Common myeloid progenitor, CD34-positive (primary cell): ENCODE measurements around the gene CLDN1. TPM values are rescaled to one million over a fixed set of nuclear protein-coding genes. Genes with fewer than 3 reads are reported as not detected.

Experiments used
- CTCF ChIA-PET: fragments of 350-600 bp; sonication (Branson Sonifier 250); formaldehyde crosslinking; loops from one replicate; lab custom pipeline; 2021; ENCODE audit warnings: antibody characterized with exemption; lab: Charles Lee
- POLR2A ChIA-PET: fragments of 350-600 bp; sonication (Branson Sonifier 250); formaldehyde crosslinking; loops from one replicate; lab custom pipeline; 2021; ENCODE audit warnings: antibody characterized with exemption; lab: Charles Lee
- DNase-seq, 3 donors: peaks; one replicate each; pipeline versions ENCODE4 v3.0.0 to v3.0.0-alpha.2; 2013
- H3K27ac ChIP-seq, 2 experiments: 1 replicate in 1 of 2; 2 replicates in 1 of 2; pipeline ENCODE4 v1.7.0; 2013; ENCODE audit warnings: inconsistent platforms in 2 of 2, low read length in 2 of 2, mild to moderate bottlenecking in 2 of 2, low read depth in 1 of 2, moderate library complexity in 1 of 2; ENCODE audit not compliant: severe bottlenecking in 2 of 2, insufficient read depth in 1 of 2, poor library complexity in 1 of 2
- H3K27me3 ChIP-seq, 5 experiments: replicated peaks in 2 of 5; 1 replicate in 3 of 5; 2 replicates in 2 of 5; pipeline versions ENCODE4 v1.6.1 to v1.7.0; 2013; ENCODE audit warnings: low read length in 4 of 5, mild to moderate bottlenecking in 2 of 5, moderate library complexity in 2 of 5, inconsistent platforms in 1 of 5; ENCODE audit not compliant: insufficient read depth in 5 of 5, control insufficient read depth in 4 of 5
- H3K36me3 ChIP-seq, 4 experiments: 1 replicate in 2 of 4; 2 replicates in 2 of 4; pipeline versions ENCODE4 v1.6.1 to v1.7.0; 2013; ENCODE audit warnings: low read length in 3 of 4, control low read depth in 1 of 4, mild to moderate bottlenecking in 1 of 4; ENCODE audit not compliant: control insufficient read depth in 4 of 4, insufficient read depth in 4 of 4
- H3K4me1 ChIP-seq, 4 experiments: 1 replicate in 3 of 4; 2 replicates in 1 of 4; pipeline versions ENCODE4 v1.6.1 to v1.7.1; 2013; ENCODE audit warnings: low read length in 3 of 4, mild to moderate bottlenecking in 3 of 4, control low read depth in 1 of 4, inconsistent platforms in 1 of 4, moderate library complexity in 1 of 4; ENCODE audit not compliant: control insufficient read depth in 4 of 4, insufficient read depth in 4 of 4; ENCODE audit errors: control extremely low read depth in 1 of 4
- H3K4me3 ChIP-seq, 7 experiments: 1 replicate in 4 of 7; 2 replicates in 3 of 7; pipeline versions ENCODE4 v1.5.1 to v1.7.0; 2013; ENCODE audit warnings: mild to moderate bottlenecking in 7 of 7, low read length in 6 of 7, moderate library complexity in 6 of 7, inconsistent platforms in 2 of 7, low read depth in 2 of 7, control low read depth in 1 of 7; ENCODE audit not compliant: insufficient read depth in 4 of 7, control insufficient read depth in 1 of 7; ENCODE audit errors: extremely low read depth in 1 of 7
- H3K9me3 ChIP-seq, 5 experiments: 1 replicate in 4 of 5; 2 replicates in 1 of 5; pipeline versions ENCODE4 v1.6.1 to v1.7.1; 2013; ENCODE audit warnings: low read length in 4 of 5, mild to moderate bottlenecking in 2 of 5, inconsistent platforms in 1 of 5, low read depth in 1 of 5, moderate library complexity in 1 of 5; ENCODE audit not compliant: control insufficient read depth in 4 of 5, insufficient read depth in 2 of 5; ENCODE audit errors: control extremely low read depth in 1 of 5
- WGBS: methylation state at CpG from one replicate; pipeline ENCODE4 v1.1.5; 2013; ENCODE audit not compliant: insufficient coverage; 5-methylcytosine and 5-hydroxymethylcytosine counted together
- polyA plus RNA-seq: library from polyadenylated mRNA; unstranded; fragments of 120-200 nt; gene quantifications from one replicate; pipeline ENCODE4 v1.2.1, GENCODE V29; 2013

The CLDN1 gene, protein sequence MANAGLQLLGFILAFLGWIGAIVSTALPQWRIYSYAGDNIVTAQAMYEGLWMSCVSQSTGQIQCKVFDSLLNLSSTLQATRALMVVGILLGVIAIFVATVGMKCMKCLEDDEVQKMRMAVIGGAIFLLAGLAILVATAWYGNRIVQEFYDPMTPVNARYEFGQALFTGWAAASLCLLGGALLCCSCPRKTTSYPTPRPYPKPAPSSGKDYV
- not detected for polyA plus RNA-seq

DNA sequence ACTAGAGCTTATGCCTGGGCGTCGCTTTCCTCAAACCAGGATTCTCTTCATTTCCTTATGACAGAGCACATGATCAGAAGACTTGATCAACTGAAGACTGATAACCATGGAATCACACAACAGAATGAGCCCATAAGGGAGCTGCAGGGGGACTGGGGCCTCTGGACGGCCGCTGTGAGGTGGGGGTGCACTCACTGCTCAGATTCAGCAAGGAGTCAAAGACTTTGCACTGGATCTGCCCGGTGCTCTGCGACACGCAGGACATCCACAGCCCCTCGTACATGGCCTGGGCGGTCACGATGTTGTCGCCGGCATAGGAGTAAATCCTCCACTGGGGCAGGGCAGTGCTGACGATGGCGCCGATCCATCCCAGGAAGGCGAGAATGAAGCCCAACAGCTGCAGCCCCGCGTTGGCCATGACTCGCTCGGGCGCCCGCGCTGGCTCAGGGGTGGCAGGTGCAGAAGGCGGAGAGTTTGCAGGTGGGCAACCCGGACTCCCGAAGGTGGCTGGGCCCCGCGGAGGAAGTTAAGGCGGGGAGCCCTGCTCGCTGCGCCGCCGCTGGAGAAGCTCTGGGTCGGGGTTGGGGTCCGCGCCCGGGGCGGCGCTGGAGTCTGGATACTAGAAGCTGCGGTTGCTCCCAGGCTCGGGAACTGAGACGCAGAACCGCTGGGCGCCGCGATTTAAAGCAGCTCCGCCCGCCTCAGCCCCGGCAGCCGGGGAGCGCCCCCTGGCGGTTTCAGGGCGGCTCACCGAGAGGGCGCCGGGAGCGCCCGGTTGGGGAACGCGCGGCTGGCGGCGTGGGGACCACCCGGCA, at the start of gene CLDN1:
Gene CLDN1 (minus strand): TSS at position 658 of the 815 bp plus-strand sequence. CDS start 240 bp downstream, at position 418.
- no peaks in the 10 kb centered on the region for H3K9me3 ChIP-seq
- CTCF ChIA-PET = interaction anchor here (0.9 to 5.2 kb wide), 17 partner anchors 8 to 361 kb away, joined by 3 to 56 read pairs (median 4); no protein-coding TSS in a partner anchor
- H3K27ac ChIP-seq = no peak within 1 kb of the TSS
- WGBS = 6% methylated on average over 54 of the region's 64 CpGs
- peaks cover 0 to 20% (median 17%) of the 10 kb centered on the region in 4 experiments for H3K4me1 ChIP-seq
- POLR2A ChIA-PET = no interaction called here
- peak; percentile 59 to 78 (median 76) for DNase-seq
- H3K27me3 ChIP-seq = peaks cover 2 to 78% (median 19%) of the 10 kb centered on the region in 5 experiments
- H3K36me3 ChIP-seq = no peaks in the 10 kb centered on the region
- H3K4me3 ChIP-seq = peak within 1 kb of the TSS; percentile 19 to 72 (median 45)

DNA sequence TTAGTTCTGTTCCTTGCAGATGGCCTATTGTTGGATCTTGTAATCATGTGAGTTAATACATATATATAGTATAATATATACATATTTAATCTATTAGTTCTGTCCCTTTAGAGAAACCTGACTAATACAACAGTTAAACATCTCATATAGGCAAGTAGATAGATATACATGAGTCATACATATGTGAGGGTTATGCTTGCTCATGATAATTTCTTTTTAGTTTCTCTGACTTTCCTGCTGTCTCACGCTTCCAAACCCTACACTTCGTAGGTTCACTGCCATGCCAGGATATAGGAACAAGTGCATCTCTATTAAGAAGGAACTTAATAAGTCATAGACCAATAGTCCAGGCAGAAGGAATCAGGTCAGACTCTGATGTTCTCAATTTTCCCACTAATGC, 48.9 kb upstream of the CLDN1 start:
- H3K9me3 ChIP-seq = no peaks in the 10 kb centered on the region
- no peak for DNase-seq
- no peaks in the 10 kb centered on the region for H3K36me3 ChIP-seq
- POLR2A ChIA-PET = no interaction called here
- H3K27ac ChIP-seq = no peak overlapping the region
- 50% methylated on average over 2 of the region's 2 CpGs for WGBS
- H3K4me3 ChIP-seq = no peak overlapping the region
- CTCF ChIA-PET = no interaction called here
- no peaks in the 10 kb centered on the region for H3K27me3 ChIP-seq
- H3K4me1 ChIP-seq = no peaks in the 10 kb centered on the region

GRCh38 chr3:190370369-190370768, 48.1 kb upstream of the CLDN1 start:
- Histone ChIP-seq H3K27me3 (no peaks in the 10 kb centered on the region), H3K27ac (no peak overlapping the region), H3K9me3 (no peaks in the 10 kb centered on the region), H3K4me1 (no peaks in the 10 kb centered on the region), H3K36me3 (no peaks in the 10 kb centered on the region), H3K4me3 (no peak overlapping the region)
- 100% methylated on average over 1 of the region's 2 CpGs for WGBS
- no peak for DNase-seq
- CTCF ChIA-PET = no interaction called here
- POLR2A ChIA-PET = no interaction called here

GRCh38 chr3:190369668-190370295, 47.5 kb upstream of the CLDN1 start:
- H3K36me3 ChIP-seq = no peaks in the 10 kb centered on the region
- no peak for DNase-seq
- H3K4me3 ChIP-seq = no peak overlapping the region
- CTCF ChIA-PET = no interaction called here
- H3K27me3 ChIP-seq = no peaks in the 10 kb centered on the region
- 100% methylated on average over 5 of the region's 5 CpGs for WGBS
- no peaks in the 10 kb centered on the region for H3K4me1 ChIP-seq
- no peaks in the 10 kb centered on the region for H3K9me3 ChIP-seq
- H3K27ac ChIP-seq = no peak overlapping the region
- POLR2A ChIA-PET = no interaction called here

DNA sequence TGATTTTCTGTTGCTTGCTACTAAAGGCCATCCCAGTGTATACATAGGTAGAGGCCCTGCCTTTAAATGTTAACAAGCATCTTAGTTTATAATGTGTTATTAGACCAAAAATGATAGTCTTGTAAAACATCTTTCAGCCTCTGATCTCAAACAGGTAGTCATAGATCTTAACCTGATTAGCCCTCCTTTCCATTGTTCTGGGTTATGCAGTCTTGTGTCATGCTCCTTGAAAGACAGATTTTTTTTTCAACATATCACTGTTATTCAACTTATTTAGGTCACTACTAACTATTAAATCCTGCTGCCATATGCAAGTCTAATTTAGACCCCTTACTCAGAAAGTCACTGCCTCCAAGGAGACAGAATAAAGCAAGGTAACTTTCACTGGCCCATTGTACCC, 46.6 kb upstream of the CLDN1 start:
- ChIA-PET POLR2A (no interaction called here), CTCF (no interaction called here)
- DNase-seq = no peak
- Histone ChIP-seq H3K4me1 (no peaks in the 10 kb centered on the region), H3K36me3 (no peaks in the 10 kb centered on the region), H3K9me3 (no peaks in the 10 kb centered on the region), H3K4me3 (no peak overlapping the region), H3K27me3 (no peaks in the 10 kb centered on the region), H3K27ac (no peak overlapping the region)

DNA sequence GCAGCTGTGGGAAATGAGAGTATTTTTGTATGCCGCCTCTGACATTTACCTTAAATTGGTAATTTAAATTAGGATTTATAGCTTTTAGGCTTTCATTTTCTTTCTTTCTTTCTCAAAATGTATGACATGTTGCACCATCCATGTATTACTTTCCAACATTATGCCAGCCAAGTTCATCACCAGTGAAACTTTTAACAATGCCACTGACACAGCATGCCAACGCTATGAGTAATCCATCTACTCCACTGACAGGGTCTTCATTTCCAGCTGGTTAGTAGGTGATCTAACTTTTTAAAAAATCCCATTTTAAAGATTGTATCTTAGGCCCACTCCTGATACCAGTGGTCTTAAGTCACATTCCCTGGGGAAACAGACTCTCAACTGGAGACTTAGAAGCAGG, 43.9 kb upstream of the CLDN1 start:
- no peak for DNase-seq
- POLR2A ChIA-PET = no interaction called here
- 100% methylated on average over 1 of the region's 2 CpGs for WGBS

GRCh38 chr3:190362258-190362657, 40.0 kb upstream of the CLDN1 start:
- Histone ChIP-seq H3K4me3 (no peak overlapping the region), H3K36me3 (no peaks in the 10 kb centered on the region), H3K27me3 (no peaks in the 10 kb centered on the region), H3K9me3 (no peaks in the 10 kb centered on the region), H3K4me1 (no peaks in the 10 kb centered on the region), H3K27ac (no peak overlapping the region)
- 100% methylated on average over 4 of the region's 9 CpGs for WGBS
- ChIA-PET CTCF (interaction anchor here (1.0 kb wide), 1 partner anchor 10 kb away, joined by 3 read pairs; no protein-coding TSS in a partner anchor), POLR2A (no interaction called here)
- no peak for DNase-seq

More for the DNA sequence above, 43.9 kb upstream of the CLDN1 start:
- H3K4me1 ChIP-seq = no peaks in the 10 kb centered on the region
- no peak overlapping the region for H3K27ac ChIP-seq
- H3K27me3 ChIP-seq = no peaks in the 10 kb centered on the region
- no peaks in the 10 kb centered on the region for H3K36me3 ChIP-seq
- H3K4me3 ChIP-seq = no peak overlapping the region
- CTCF ChIA-PET = no interaction called here
- H3K9me3 ChIP-seq = no peaks in the 10 kb centered on the region
